Measurements from ENCODE around the gene CYSTM1. TPM values are rescaled to one million over a fixed set of nuclear protein-coding genes. Genes with fewer than 3 reads are reported as not detected.
A peak's percentile ranks its signal among the peaks of the same experiment; 100 is the strongest.

The CYSTM1 gene
- total and polyA plus RNA-seq, 2 of the 8 experiments (the other 6 are each of a cell fraction or from before 2014, with no cell fraction given), result 25.0 to 47.8 TPM

- 85% methylated on average over 7 of the region's 7 CpGs; no CpG with 5 or more reads in 1 of the 2 experiments for WGBS, 2 experiments (ENCODE audit: extremely low coverage in 1 of 2, insufficient coverage in 1 of 2, insufficient read length in 1 of 2, insufficient replicate concordance in 2 of 2, low coverage in 1 of 2, low lambda C conversion rate in 2 of 2, missing lambda C conversion rate in 1 of 2)
- POLR2A ChIA-PET (ENCODE audit: partially characterized antibody), result interaction anchor here (1.1 kb wide), 1 partner anchor 255 kb away, joined by 3 read pairs; no protein-coding TSS in a partner anchor
- Histone ChIP-seq H3K4me3 (ENCODE audit: extremely low read depth in 1 of 4, insufficient read depth in 2 of 4, low read depth in 3 of 4, low read length in 4 of 4) (no peak overlapping the region), H2BK5ac (ENCODE audit: low read depth, low read length) (no peak overlapping the region), H3K9ac (replicated peaks in 1 of 4; ENCODE audit: extremely low read depth in 1 of 4, low read depth in 3 of 4, low read length in 3 of 4) (no peak overlapping the region), H4K20me1 (replicated peaks in 1 of 2; ENCODE audit: control insufficient read depth in 1 of 2, insufficient read depth in 2 of 2, low read length in 2 of 2) (no peaks in the 10 kb centered on the region), H3K4me1 (replicated peaks in 1 of 4; ENCODE audit: control insufficient read depth in 3 of 4, insufficient read depth in 4 of 4, low read length in 3 of 4) (peaks cover 0 to under 1% (median 0%) of the 10 kb centered on the region in 4 experiments; a peak in 2 of 7 replicates), H3K23ac (ENCODE audit: insufficient read length) (no peak overlapping the region), H3K27me3 (replicated peaks in 1 of 4; ENCODE audit: control insufficient read depth in 3 of 4, extremely low read depth in 1 of 4, insufficient read depth in 3 of 4, low read length in 3 of 4) (peaks cover 0 to 4% (median 2%) of the 10 kb centered on the region in 4 experiments; a peak in 3 of 7 replicates), H3K18ac (ENCODE audit: extremely low read depth, low read length) (no peak overlapping the region), H3K9me3 (ENCODE audit: insufficient read depth in 2 of 2, low read depth in 1 of 2, low read length in 1 of 2) (no peaks in the 10 kb centered on the region), H3K56ac (replicated peaks; ENCODE audit: insufficient read length, low read depth, low read length) (no peak overlapping the region), H2BK20ac (ENCODE audit: low read length) (no peak overlapping the region), H3K36me3 (ENCODE audit: control insufficient read depth in 2 of 4, insufficient read depth in 4 of 4, low read length in 3 of 4) (no peaks in the 10 kb centered on the region), H2BK15ac (ENCODE audit: low read length) (no peak overlapping the region), H3K4me2 (ENCODE audit: insufficient read depth in 1 of 2, low read depth in 2 of 2, low read length in 2 of 2) (no peak overlapping the region), H2AK5ac (ENCODE audit: low read depth, low read length) (no peak overlapping the region), H2BK120ac (replicated peaks; ENCODE audit: low read depth, low read length) (no peak overlapping the region), H4K5ac (ENCODE audit: insufficient read length, low read depth, low read length) (no peak overlapping the region), H2BK12ac (ENCODE audit: low read depth, low read length) (no peak overlapping the region), H2AFZ (ENCODE audit: low read length) (0 out of 2 replicates have a peak overlapping the region, but pooled peaks have one; percentile 11), H4K91ac (replicated peaks; ENCODE audit: insufficient read length, low read length) (no peak overlapping the region), H3K79me1 (ENCODE audit: low read depth, low read length) (no peaks in the 10 kb centered on the region), H3K4ac (replicated peaks; ENCODE audit: insufficient read length, low read depth, low read length) (no peak overlapping the region), H3K27ac (ENCODE audit: low read depth, low read length) (no peak overlapping the region), H3K23me2 (ENCODE audit: low read depth, low read length) (peaks cover 3% of the 10 kb centered on the region; the same call in 1 of the 2 replicates), H3K14ac (ENCODE audit: insufficient read length) (no peak overlapping the region), H3K79me2 (ENCODE audit: control insufficient read depth in 1 of 2, insufficient read depth in 2 of 2, low read length in 2 of 2) (no peaks in the 10 kb centered on the region), H4K8ac (ENCODE audit: extremely low read depth, insufficient read depth, low read length) (no peak overlapping the region)
- DNase-seq (ENCODE audit: low read depth in 1 of 2, low spot score in 2 of 2), result no peak
- no peak for FAIRE-seq
- CTCF ChIA-PET (ENCODE audit: partially characterized antibody), result interaction anchor here (0.6 to 10.1 kb wide), 8 partner anchors 10 to 115 kb away, joined by 3 to 118 read pairs (median 6); partner anchors contain the start of gene NRG2
- no peak for TF ChIP-seq SIN3A (conservative IDR thresholded peaks at IDR 0.05 in 1 of 2, IDR thresholded peaks at IDR 0.05 in 1 of 2; ENCODE audit: low read depth in 1 of 2, low read length in 2 of 2)
- no peak for TF ChIP-seq CBX5 (IDR thresholded peaks at IDR 0.05; ENCODE audit: low read depth, low read length)
- TF ChIP-seq CHD2 (IDR thresholded peaks at IDR 0.05; ENCODE audit: low read length), result no peak
- TF ChIP-seq RNF2 (IDR thresholded peaks at IDR 0.05; ENCODE audit: borderline replicate concordance, low read depth, low read length, missing control alignments, poor library complexity, severe bottlenecking), result no peak
- no peak for TF ChIP-seq JUND (IDR thresholded peaks at IDR 0.05; ENCODE audit: low read length)
- TF ChIP-seq FOSL1 (IDR thresholded peaks at IDR 0.05; ENCODE audit: insufficient read depth, low read depth, low read length), result no peak
- TF ChIP-seq KDM5A (IDR thresholded peaks at IDR 0.05; ENCODE audit: low read length), result no peak
- no peak for TF ChIP-seq EP300 (IDR thresholded peaks at IDR 0.05; ENCODE audit: borderline replicate concordance in 1 of 2, low read depth in 2 of 2, low read length in 2 of 2)
- no peak for TF ChIP-seq TEAD4 (IDR thresholded peaks at IDR 0.05; ENCODE audit: low read depth, low read length)
- no peak for TF ChIP-seq RFX5 (IDR thresholded peaks at IDR 0.05; ENCODE audit: borderline replicate concordance, low read depth, low read length)
- no peak for TF ChIP-seq TAF7 (optimal IDR thresholded peaks at IDR 0.05; ENCODE audit: borderline replicate concordance, low read depth, low read length)
Observed at GRCh38 chr5:140159014-140159927, 15.7 kb upstream of the CYSTM1 start.

Data from H1 (cell line).